GM12878 (cell line): ENCODE measurements around the gene RASSF8. TPM values are rescaled to one million over a fixed set of nuclear protein-coding genes. Genes with fewer than 3 reads are reported as not detected.

Experiments
- ATAC-seq: fragments of 200-7000 bp; cut with Tn5 transposase; 3 replicates; pipeline ENCODE4 v1.9.1; 2020; ENCODE audit warnings: mild to moderate bottlenecking, moderate library complexity
- BruUV-seq: library from RNA; stranded (reverse); fragments of 400-500 nt; replicated peaks from 2 replicates; lab custom pipeline; 2021; lab: Mats Ljungman, UMichigan
- CTCF ChIA-PET: fragments of 300-600 bp; sonication (Branson Sonifier 250); formaldehyde crosslinking; extraction: SDS; loops from one replicate; lab custom pipeline; 2021; ENCODE audit warnings: inconsistent platforms; lab: Yijun Ruan, JAX
- POLR2A ChIA-PET: fragments of 350-600 bp; formaldehyde crosslinking; extraction: SDS; loops from one replicate; lab custom pipeline; 2021; ENCODE audit warnings: inconsistent platforms; lab: Charles Lee
- RAD21 ChIA-PET: fragments of 300-600 bp; sonication (Branson Sonifier 250); formaldehyde crosslinking; loops from one replicate; lab custom pipeline; 2023; ENCODE audit warnings: antibody characterized with exemption; ENCODE audit not compliant: unreplicated experiment; lab: Charles Lee
- SMC1A ChIA-PET: fragments of 300-600 bp; sonication (Branson Sonifier 250); formaldehyde crosslinking; loops from one replicate; lab custom pipeline; 2023; ENCODE audit not compliant: unreplicated experiment, uncharacterized antibody; lab: Charles Lee
- DNase-seq: peaks from one replicate; pipeline ENCODE4 v3.0.0-alpha.2; 2011; ENCODE audit warnings: low read depth, low spot score
- FAIRE-seq: peaks from 3 replicates; lab custom pipeline; 2011; peaks lifted over from hg19 to GRCh38; lab: Jason Lieb, UNC
- H2AFZ ChIP-seq: 2 replicates; pipeline ENCODE4 v1.6.0; 2011; ENCODE audit warnings: low read depth, low read length, control low read depth; ENCODE audit not compliant: control insufficient read depth
- H3K27ac ChIP-seq: 2 replicates; pipeline ENCODE4 v1.5.1; 2011; ENCODE audit warnings: control low read depth; ENCODE audit not compliant: control insufficient read depth, insufficient read depth
- H3K27me3 ChIP-seq, 2 experiments: replicated peaks in 1 of 2; 2 replicates each; pipeline versions ENCODE4 v1.6.0 to v1.6.1; 2011; ENCODE audit warnings: low read length in 1 of 2; ENCODE audit not compliant: control insufficient read depth in 2 of 2, insufficient read depth in 2 of 2
- H3K36me3 ChIP-seq, 2 experiments: 2 replicates each; pipeline ENCODE4 v1.5.1; 2011; ENCODE audit warnings: low read length in 1 of 2; ENCODE audit not compliant: control insufficient read depth in 2 of 2, insufficient read depth in 2 of 2
- H3K4me1 ChIP-seq: 2 replicates; pipeline ENCODE4 v1.6.1; 2011; ENCODE audit warnings: mild to moderate bottlenecking, low read length, moderate library complexity, mixed read lengths; ENCODE audit not compliant: control insufficient read depth, insufficient read depth
- H3K4me2 ChIP-seq: 2 replicates; pipeline ENCODE4 v1.6.0; 2011; ENCODE audit warnings: control low read depth; ENCODE audit not compliant: control insufficient read depth, insufficient read depth
- H3K4me3 ChIP-seq: fragments of 200-600 bp; sonication (generic); 2 replicates; pipeline ENCODE4 v1.5.1; 2016
- H3K79me2 ChIP-seq: 2 replicates; pipeline ENCODE4 v1.6.0; 2011; ENCODE audit warnings: low read length; ENCODE audit not compliant: control insufficient read depth, insufficient read depth
- H3K9ac ChIP-seq: 2 replicates; pipeline ENCODE4 v1.8.0; 2011; ENCODE audit warnings: low read length, control low read depth, mixed read lengths; ENCODE audit not compliant: control insufficient read depth, insufficient read depth
- H3K9me3 ChIP-seq: replicated peaks from 3 replicates; pipeline ENCODE4 v1.5.1; 2011; ENCODE audit warnings: mild to moderate bottlenecking, low read length; ENCODE audit not compliant: control insufficient read depth, insufficient read depth
- H4K20me1 ChIP-seq: 2 replicates; pipeline ENCODE4 v1.6.0; 2011; ENCODE audit not compliant: control insufficient read depth, insufficient read depth
- EGR1 ChIP-seq, 2 experiments: IDR thresholded peaks; 1 replicate in 1 of 2; 2 replicates in 1 of 2; pipeline ENCODE4 v1.6.1; 2011 to 2012; ENCODE audit warnings: low read depth in 2 of 2, low read length in 2 of 2, borderline replicate concordance in 1 of 2, mild to moderate bottlenecking in 1 of 2, moderate library complexity in 1 of 2
- IKZF1 ChIP-seq: fragments of 450-650 bp; conservative IDR thresholded peaks from 2 replicates; pipeline ENCODE4 v1.6.1; 2017; ENCODE audit warnings: antibody characterized with exemption, mild to moderate bottlenecking
- IRF4 ChIP-seq: IDR thresholded peaks from 2 replicates; pipeline ENCODE4 v1.6.1; 2011; ENCODE audit warnings: low read depth, low read length
- JUND ChIP-seq: IDR thresholded peaks from 2 replicates; pipeline ENCODE4 v1.6.1; 2012; ENCODE audit warnings: low read depth, mild to moderate bottlenecking, low read length, improper control_type of control experiment, moderate library complexity
- MYB ChIP-seq: fragments of 150-350 bp; IDR thresholded peaks from 2 replicates; pipeline ENCODE4 v1.6.1; 2014; ENCODE audit warnings: mild to moderate bottlenecking, low read depth, low read length, borderline replicate concordance
- NR2C1 ChIP-seq: fragments of 450-650 bp; IDR thresholded peaks from 2 replicates; pipeline ENCODE4 v1.6.1; 2017; ENCODE audit warnings: antibody characterized with exemption, mild to moderate bottlenecking, moderate library complexity
- PAX5 ChIP-seq: IDR thresholded peaks from 2 replicates; pipeline ENCODE4 v1.6.1; 2011; ENCODE audit warnings: low read depth, low read length, borderline replicate concordance
- SP1 ChIP-seq: IDR thresholded peaks from one replicate; pipeline ENCODE4 v1.6.1; 2011; ENCODE audit warnings: low read depth, low read length
- STAT3 ChIP-seq: IDR thresholded peaks from 2 replicates; pipeline ENCODE4 v1.6.1; 2011; ENCODE audit warnings: low read depth, low read length, improper control_type of control experiment
- WGBS: methylation state at CpG from one replicate; pipeline ENCODE4 v1.1.6; 2016; ENCODE audit warnings: low lambda C conversion rate; ENCODE audit not compliant: insufficient replicate concordance, insufficient coverage; ENCODE audit errors: missing lambda C conversion rate; 5-methylcytosine and 5-hydroxymethylcytosine counted together
- in situ Hi-C: fragments of 300-500 bp; cut with MboI; formaldehyde crosslinking; loops from 9 replicates; pipeline ENCODE4 v1.14.3; 2018; ENCODE audit warnings: mixed read lengths
- intact Hi-C: fragments of 100-400 bp; cut with micrococcal nuclease; formaldehyde crosslinking; loops from one replicate; pipeline ENCODE4 v1.14.2; 2022; ENCODE audit not compliant: unreplicated experiment
- polyA plus RNA-seq, 11 experiments: library from polyadenylated mRNA; depleted of rRNA in 4 of 11; unstranded in 6 of 11; stranded (reverse) in 5 of 11; fragments of >200 nt; fragmentation: Nextera tagmentation in 4 of 11; fragmentation: Illumina TruSeq in 1 of 11; extraction: Ambion mirVana in 4 of 11; extraction: Trizol in 1 of 11; gene quantifications; 1 replicate in 1 of 11; 2 replicates in 10 of 11; pipeline versions ENCODE4 v1.2.1 to v1.2.3, GENCODE V29; 2011 to 2016; ENCODE audit warnings: inconsistent platforms in 2 of 11, missing spikeins in 2 of 11, low read depth in 1 of 11
- total RNA-seq, 4 experiments: library from RNA; depleted of rRNA in 3 of 4; stranded (reverse); fragments of >200 nt in 3 of 4; fragmentation: Illumina TruSeq in 1 of 4; extraction: Trizol in 1 of 4; gene quantifications; 2 replicates each; pipeline versions ENCODE4 v1.2.1 to v1.2.3, GENCODE V29; 2013 to 2021
- TF ChIP-seq, protein P1 (sequence below): IDR thresholded peaks from 2 replicates; pipeline ENCODE4 v1.6.1; 2011; ENCODE audit warnings: borderline replicate concordance, low read depth, mild to moderate bottlenecking, moderate library complexity, mixed read lengths, low read length; ENCODE audit not compliant: insufficient read depth; ENCODE audit errors: extremely low read length
- TF ChIP-seq, protein P2 (sequence below): IDR thresholded peaks from 2 replicates; pipeline ENCODE4 v1.6.1; 2012; ENCODE audit warnings: improper control_type of control experiment, low read depth, low read length; ENCODE audit not compliant: insufficient replicate concordance
- TF ChIP-seq, protein P3 (sequence below): IDR thresholded peaks from 2 replicates; pipeline ENCODE4 v1.6.1; 2012; ENCODE audit warnings: low read depth, low read length, improper control_type of control experiment
- TF ChIP-seq, protein P4 (sequence below): IDR thresholded peaks from 2 replicates; pipeline ENCODE4 v1.6.1; 2011; ENCODE audit warnings: low read depth, mild to moderate bottlenecking, low read length, moderate library complexity, borderline replicate concordance; ENCODE audit errors: extremely low read depth
- TF ChIP-seq, protein P5 (sequence below): fragments of 450-650 bp; IDR thresholded peaks from 2 replicates; pipeline ENCODE4 v1.6.1; 2018; ENCODE audit warnings: mild to moderate bottlenecking, low read depth, moderate library complexity; ENCODE audit not compliant: partially characterized antibody

Gene RASSF8
- total and polyA plus RNA-seq, 10 of the 15 experiments (the other 5 are each of a cell fraction or from before 2014, with no cell fraction given) = 0.06 to 0.18 (median 0.08) TPM; not detected in 6

DNA sequence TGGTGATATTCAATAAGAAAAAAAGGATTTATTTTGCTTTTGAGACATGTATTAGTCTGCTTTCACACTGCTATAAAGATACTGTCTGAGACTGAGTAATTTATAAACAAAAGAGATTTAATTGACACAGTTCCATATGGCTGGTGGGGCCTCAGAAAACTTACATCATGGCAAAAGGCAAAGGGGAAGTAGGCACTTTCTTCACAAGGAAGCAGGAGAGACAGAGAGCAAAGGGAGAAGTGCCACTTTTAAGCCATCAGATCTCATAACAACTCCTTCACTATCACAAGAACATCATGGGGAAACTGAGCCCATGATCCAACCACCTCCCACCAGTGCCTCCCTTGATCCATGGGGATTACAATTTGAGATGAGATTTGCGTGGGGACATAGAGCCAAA lies 122.4 kb downstream of the RASSF8 start:
- no peaks in the 10 kb centered on the region for H3K36me3 ChIP-seq
- ChIA-PET RAD21 (no interaction called here), CTCF (no interaction called here), SMC1A (no interaction called here), POLR2A (no interaction called here)
- H2AFZ ChIP-seq = no peak overlapping the region
- no peak for FAIRE-seq
- no peaks in the 10 kb centered on the region for H3K27me3 ChIP-seq
- no peak overlapping the region for H3K27ac ChIP-seq
- H3K4me3 ChIP-seq = no peak overlapping the region
- no peaks in the 10 kb centered on the region for H4K20me1 ChIP-seq
- no peak for ATAC-seq
- intact Hi-C loops = no loop called here
- 5% methylated on average over 1 of the region's 1 CpG for WGBS
- BruUV-seq = no TSS peak
- H3K9ac ChIP-seq = no peak overlapping the region
- in situ Hi-C loops = no loop called here
- no peaks in the 10 kb centered on the region for H3K79me2 ChIP-seq
- H3K9me3 ChIP-seq = no peaks in the 10 kb centered on the region; the same call in 2 of the 3 replicates
- H3K4me2 ChIP-seq = no peak overlapping the region
- no peaks in the 10 kb centered on the region for H3K4me1 ChIP-seq
- no peak for DNase-seq
- TF ChIP-seq MYB (no peak), NR2C1 (no peak), PAX5 (no peak), STAT3 (no peak), IRF4 (no peak), JUND (no peak), IKZF1 (no peak), EGR1 (IDR thresholded peaks at IDR 0.05; ENCODE audit: borderline replicate concordance in 1 of 2, low read depth in 2 of 2, low read length in 2 of 2) (no peak), SP1 (no peak)
- TF ChIP-seq, protein P1, sequence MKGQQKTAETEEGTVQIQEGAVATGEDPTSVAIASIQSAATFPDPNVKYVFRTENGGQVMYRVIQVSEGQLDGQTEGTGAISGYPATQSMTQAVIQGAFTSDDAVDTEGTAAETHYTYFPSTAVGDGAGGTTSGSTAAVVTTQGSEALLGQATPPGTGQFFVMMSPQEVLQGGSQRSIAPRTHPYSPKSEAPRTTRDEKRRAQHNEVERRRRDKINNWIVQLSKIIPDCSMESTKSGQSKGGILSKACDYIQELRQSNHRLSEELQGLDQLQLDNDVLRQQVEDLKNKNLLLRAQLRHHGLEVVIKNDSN = no peak
- TF ChIP-seq, protein P2, sequence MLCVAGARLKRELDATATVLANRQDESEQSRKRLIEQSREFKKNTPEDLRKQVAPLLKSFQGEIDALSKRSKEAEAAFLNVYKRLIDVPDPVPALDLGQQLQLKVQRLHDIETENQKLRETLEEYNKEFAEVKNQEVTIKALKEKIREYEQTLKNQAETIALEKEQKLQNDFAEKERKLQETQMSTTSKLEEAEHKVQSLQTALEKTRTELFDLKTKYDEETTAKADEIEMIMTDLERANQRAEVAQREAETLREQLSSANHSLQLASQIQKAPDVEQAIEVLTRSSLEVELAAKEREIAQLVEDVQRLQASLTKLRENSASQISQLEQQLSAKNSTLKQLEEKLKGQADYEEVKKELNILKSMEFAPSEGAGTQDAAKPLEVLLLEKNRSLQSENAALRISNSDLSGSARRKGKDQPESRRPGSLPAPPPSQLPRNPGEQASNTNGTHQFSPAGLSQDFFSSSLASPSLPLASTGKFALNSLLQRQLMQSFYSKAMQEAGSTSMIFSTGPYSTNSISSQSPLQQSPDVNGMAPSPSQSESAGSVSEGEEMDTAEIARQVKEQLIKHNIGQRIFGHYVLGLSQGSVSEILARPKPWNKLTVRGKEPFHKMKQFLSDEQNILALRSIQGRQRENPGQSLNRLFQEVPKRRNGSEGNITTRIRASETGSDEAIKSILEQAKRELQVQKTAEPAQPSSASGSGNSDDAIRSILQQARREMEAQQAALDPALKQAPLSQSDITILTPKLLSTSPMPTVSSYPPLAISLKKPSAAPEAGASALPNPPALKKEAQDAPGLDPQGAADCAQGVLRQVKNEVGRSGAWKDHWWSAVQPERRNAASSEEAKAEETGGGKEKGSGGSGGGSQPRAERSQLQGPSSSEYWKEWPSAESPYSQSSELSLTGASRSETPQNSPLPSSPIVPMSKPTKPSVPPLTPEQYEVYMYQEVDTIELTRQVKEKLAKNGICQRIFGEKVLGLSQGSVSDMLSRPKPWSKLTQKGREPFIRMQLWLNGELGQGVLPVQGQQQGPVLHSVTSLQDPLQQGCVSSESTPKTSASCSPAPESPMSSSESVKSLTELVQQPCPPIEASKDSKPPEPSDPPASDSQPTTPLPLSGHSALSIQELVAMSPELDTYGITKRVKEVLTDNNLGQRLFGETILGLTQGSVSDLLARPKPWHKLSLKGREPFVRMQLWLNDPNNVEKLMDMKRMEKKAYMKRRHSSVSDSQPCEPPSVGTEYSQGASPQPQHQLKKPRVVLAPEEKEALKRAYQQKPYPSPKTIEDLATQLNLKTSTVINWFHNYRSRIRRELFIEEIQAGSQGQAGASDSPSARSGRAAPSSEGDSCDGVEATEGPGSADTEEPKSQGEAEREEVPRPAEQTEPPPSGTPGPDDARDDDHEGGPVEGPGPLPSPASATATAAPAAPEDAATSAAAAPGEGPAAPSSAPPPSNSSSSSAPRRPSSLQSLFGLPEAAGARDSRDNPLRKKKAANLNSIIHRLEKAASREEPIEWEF = no peak
- TF ChIP-seq, protein P3, sequence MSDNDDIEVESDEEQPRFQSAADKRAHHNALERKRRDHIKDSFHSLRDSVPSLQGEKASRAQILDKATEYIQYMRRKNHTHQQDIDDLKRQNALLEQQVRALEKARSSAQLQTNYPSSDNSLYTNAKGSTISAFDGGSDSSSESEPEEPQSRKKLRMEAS = no peak
- TF ChIP-seq, protein P4, sequence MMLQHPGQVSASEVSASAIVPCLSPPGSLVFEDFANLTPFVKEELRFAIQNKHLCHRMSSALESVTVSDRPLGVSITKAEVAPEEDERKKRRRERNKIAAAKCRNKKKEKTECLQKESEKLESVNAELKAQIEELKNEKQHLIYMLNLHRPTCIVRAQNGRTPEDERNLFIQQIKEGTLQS = no peak
- TF ChIP-seq, protein P5, sequence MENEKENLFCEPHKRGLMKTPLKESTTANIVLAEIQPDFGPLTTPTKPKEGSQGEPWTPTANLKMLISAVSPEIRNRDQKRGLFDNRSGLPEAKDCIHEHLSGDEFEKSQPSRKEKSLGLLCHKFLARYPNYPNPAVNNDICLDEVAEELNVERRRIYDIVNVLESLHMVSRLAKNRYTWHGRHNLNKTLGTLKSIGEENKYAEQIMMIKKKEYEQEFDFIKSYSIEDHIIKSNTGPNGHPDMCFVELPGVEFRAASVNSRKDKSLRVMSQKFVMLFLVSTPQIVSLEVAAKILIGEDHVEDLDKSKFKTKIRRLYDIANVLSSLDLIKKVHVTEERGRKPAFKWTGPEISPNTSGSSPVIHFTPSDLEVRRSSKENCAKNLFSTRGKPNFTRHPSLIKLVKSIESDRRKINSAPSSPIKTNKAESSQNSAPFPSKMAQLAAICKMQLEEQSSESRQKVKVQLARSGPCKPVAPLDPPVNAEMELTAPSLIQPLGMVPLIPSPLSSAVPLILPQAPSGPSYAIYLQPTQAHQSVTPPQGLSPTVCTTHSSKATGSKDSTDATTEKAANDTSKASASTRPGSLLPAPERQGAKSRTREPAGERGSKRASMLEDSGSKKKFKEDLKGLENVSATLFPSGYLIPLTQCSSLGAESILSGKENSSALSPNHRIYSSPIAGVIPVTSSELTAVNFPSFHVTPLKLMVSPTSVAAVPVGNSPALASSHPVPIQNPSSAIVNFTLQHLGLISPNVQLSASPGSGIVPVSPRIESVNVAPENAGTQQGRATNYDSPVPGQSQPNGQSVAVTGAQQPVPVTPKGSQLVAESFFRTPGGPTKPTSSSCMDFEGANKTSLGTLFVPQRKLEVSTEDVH = no peak
